Middle frontal gyrus (tissue), 1 donor: Measurements from ENCODE around the gene DLG4.
"Not testable (repeated sequence)": the region's sequence is repeated elsewhere in the genome, so short reads cannot be mapped to it uniquely, and the experiment has no call there.

Source experiments
- DNase-seq: peaks from one replicate; pipeline ENCODE4 v3.0.0-alpha.2; 2015; ENCODE audit warnings: low spot score; ENCODE audit errors: extremely low spot score

Gene DLG4

DNA sequence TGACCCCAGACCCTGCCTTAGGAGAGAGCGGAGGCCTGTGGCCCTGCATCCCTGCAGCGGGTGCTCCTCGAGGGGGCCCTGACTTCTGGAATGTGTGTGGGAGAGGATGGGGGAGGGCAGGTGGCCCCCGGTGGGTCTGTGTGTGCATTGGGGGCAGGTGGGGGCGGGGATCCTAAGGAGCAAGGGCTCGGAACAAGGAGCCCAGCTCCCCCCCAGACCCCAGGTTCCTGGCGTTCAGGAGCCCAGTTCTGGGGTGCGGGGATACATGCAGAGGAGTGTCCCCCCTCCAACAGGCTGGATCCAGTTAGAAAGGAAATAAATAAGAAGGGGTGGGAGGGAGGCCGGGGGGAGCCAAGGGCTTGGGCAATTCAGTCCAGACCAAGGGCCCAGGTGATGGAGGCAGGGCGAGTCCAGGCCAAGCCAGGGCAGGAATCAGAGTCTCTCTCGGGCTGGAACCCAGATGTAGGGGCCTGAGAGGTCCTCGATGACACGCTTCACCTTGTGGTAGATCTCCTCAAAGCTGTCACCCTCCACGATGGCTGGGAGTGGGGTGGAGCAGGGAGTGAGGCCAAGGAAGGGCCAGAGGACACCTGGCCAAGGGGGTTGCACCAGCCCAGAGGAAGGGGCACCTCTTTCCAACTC, 29.2 kb downstream of the DLG4 start:
- no peak for DNase-seq

DNA sequence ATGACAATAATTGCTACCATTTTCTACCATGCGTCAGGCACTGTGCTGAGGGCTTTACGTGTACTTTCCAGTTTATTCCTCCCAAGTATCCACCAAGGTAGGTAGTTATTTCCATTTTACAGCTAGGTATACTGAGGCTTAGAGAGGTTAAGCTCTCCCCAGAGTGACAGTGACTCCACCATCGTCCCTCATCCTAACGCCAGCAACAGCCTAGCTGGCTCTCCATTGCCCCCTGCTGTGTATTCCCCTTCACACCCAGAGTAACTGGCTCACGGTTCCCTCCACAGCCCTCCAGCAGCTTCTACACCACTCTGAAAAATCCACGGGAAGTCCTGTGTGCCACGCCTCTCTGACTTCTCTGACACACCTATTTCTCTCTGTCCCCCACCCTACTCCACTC, 33.4 kb downstream of the DLG4 start:
- no peak for DNase-seq

- no peak for DNase-seq
These were observed 35.0 kb downstream of the DLG4 start for GRCh38 chr17:7184647-7185046.

GRCh38 chr17:7184091-7184488, 35.5 kb downstream of the DLG4 start:
- no peak for DNase-seq

- DNase-seq, result no peak
These were observed 36.1 kb downstream of the DLG4 start for GRCh38 chr17:7183433-7184090.

DNA sequence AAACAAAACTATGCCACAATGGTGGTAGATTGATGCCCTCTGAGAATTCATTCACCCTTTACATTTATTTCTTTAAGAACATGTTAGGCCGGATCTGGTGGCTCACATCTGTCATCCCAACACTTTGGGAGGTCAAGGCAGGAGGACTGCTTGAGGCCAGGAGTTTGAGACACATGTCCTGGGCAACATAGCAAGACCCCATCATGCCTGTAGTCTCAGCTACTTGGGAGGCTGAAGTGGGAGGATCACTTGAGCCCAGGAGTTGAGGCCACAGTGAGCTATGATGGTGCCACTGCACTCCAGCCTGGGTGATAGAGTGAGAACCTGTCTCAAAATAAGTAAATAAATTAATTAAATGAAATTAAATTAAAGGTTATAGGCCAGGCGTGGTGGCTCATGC, 37.5 kb downstream of the DLG4 start:
- not testable (repeated sequence) for DNase-seq

DNA sequence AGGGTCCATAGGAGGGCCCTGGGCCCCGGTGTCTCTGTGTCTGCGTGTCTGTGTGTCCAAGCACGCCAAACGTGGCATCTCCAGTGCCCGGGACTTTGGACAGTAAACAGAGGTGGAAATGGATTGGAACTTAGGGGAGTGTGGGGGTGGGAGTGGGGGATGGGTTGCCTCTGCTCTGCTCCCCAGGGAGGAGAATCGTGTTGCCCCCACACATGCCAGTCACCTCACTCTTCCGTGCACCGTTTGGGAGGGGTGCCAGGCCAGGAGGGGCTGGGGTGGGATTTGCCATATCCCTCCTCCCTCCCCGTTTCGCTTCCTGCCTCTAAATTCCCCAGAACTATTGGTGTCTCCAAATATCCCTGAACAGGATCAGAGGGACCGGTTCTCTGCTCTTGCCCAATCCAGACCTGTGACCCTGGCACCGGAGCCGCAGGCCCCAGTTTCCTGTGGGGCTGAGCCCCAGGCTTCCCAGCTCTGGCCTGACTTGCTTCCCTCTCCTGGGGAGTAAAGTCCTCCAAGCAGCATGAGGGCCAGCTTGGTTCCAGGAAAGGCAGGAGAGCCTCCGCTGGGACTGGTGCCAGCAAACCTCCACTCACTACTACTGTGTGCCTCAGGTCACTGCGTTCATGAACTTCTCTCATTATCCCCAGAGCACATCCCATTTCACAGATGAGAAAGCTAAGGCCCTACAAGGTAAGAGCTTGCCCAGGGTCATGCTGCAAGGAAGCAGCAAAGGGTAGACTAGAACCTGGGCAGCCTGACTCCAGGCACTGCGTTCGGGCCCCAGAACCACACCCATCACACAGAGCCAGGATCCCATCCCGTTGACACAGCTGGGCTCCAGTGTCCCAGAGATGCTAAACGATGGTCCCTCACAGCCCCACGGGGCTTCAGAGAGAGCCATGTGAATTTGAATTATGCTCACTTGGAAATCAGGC, 40.0 kb downstream of the DLG4 start, which contains the start of gene ASGR1:
ASGR1 (minus strand) TSS at position 54 of the 938 bp plus-strand sequence. CDS start 807 bp downstream, outside the sequence.
- no peak for DNase-seq

DNA sequence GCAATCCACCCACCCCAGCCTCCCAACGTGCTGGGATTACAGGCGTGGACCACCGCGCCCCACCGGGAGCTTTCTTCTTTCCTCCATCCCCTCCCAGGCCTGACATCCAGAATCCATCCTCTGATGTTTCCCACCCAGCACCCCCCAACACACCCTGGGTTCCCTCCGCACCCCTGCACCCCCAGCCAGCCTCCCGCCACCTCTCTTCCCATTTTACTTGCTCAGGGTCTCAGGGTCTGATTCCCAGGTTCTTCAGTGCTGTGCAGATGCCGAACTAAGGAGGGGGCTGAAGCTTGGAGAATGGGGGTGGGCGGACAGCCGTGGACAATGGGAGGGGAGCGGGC, 40.7 kb downstream of the DLG4 start:
- DNase-seq, result no peak

GRCh38 chr17:7177954-7178477, 41.6 kb downstream of the DLG4 start:
- DNase-seq, result no peak

GRCh38 chr17:7177191-7177953, 42.3 kb downstream of the DLG4 start:
- DNase-seq, result peak; percentile 72

DNA sequence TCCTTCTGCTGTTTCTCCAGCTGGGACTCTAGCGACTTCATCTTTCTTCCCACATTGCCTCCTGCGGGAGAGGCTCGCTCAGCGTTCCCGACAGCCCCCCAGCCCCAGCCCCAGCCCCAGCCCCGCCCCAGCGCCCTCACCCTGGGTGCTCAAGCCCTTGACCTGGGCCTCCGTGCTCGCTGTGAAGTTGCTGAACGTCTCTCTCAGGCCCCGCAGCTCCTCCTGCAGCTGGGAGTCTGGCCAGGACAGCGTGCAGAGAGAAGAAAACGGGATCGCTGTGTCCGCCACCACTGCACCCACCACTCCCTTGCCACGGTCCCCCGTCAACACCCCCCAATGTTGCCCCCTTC, 42.8 kb downstream of the DLG4 start:
- no peak for DNase-seq

DNA sequence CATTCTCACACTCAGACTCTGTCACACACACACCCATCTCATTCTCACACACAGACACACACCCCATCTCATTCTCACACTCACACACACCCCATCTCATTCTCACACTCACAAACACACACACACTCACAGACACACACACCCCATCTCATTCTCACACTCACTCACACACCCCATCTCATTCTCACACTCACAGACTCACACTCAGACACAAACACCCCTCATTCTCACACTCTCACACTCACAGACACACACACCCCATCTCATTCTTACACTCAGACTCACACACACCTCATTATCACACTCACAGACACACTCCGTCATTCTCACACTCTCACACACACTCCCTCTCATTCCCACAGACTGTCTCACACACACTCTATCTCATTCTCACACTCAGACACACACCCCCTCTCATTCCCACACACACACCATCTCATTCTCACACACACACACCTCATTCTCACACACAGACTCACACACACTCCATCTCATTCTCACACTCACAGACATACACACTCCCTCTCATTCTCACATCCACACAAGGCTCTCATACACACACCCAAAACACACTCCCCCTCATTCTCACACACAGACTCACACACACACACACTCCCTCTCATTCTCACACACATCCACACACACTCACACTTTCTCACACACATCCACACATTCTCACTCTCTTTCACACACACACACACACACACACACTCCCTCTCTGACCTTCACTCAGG, 43.4 kb downstream of the DLG4 start:
- no peak for DNase-seq

GRCh38 chr17:7175330-7175733, 44.3 kb downstream of the DLG4 start:
- no peak for DNase-seq

DNA sequence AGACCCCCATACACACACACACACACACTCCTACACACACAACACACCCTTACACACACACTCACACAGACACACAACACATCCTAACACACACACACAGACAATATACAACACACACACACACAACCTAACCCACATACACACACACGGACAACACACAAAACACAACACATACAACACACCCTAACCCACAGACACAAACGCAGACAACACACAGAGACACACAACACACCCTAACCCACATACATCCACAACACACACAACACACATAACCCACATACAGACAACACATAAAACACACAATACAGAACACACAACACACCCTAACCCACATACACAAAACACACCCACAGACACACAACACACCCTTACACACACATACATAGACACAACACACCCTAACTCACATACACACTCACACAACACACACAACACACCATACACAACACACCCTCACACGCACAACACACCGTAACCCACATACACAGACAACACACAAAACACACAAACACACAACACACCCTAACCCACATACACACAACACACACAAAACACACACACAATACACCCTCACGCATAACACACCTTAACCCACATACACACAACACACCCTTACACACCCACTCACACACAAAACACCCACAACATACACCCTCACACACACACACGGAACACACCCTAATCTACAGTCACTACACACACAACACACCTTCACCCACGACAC, 44.9 kb downstream of the DLG4 start:
- DNase-seq, result no peak

DNA sequence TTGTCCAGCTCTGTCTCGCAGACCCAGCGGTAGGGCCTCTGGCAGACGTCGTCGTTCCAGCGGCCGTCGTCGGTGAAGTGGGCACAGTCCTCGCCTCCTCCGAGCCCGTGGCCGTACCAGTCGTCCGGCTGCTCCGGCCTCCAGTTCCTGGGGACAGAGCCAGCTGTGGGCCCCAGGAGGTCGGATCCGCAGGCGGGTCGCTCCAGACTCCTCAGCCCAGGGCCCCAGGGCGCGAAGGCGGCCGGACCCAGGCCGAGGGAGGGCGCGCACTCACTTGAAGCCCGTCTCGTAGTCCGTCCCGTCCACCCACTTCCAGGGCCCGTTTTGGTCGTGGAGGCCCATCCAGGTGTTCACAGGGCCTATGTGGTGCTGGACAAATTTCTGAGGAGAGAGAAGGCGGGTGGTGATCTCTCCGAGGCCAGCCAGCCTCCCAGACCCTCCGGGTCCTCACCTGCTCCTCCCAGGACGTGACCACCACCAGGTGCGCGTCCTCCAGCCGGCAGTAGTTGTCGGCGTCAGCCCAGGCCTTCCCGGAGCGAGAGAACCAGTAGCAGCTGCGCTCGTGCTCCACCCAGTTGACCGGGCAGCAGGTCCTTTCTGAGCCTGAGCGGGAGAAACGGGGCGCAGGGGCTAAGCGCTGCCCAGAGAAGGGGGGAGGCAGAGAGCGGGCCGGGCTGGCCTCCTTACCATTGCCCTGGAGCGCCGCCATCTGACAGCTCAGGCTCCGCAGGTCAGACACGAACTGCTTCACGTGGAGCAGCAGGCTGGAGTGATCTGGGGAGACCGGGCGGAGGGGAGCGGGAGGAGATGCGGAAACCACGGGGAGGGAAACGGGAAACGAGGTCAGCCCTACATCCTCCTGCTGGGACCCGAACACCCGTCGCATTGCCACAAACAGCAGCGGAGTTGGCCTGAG, 45.7 kb downstream of the DLG4 start:
- no peak for DNase-seq

- DNase-seq, result not testable (repeated sequence)
These were observed 47.0 kb downstream of the DLG4 start for GRCh38 chr17:7172522-7173191.

DNA sequence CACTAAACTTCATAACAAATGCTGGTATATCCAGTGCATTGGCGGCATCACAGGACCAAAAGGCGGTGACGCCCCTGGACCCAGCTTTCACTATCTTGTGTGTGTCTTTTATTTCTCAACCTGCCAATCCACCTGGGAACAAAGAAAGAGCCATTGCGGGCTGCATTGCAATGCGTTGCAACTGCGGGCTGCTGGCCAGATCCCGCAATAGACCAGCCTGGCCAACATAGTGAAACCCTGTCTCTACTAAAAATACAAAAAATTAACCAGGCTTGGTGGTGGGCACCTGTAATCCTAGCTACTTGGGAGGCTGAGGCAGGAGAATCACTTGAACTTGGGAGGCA, 50.1 kb downstream of the DLG4 start:
- DNase-seq, result not testable (repeated sequence)

- DNase-seq, result not testable (repeated sequence)
These were observed 50.6 kb downstream of the DLG4 start for GRCh38 chr17:7168841-7169564.
